Sigmoid colon (tissue), 7 donors: ENCODE results near the gene FAXDC2. TPM values are rescaled to one million over a fixed set of nuclear protein-coding genes. Genes with fewer than 3 reads are reported as not detected.
"Not testable (repeated sequence)": the region's sequence is repeated elsewhere in the genome, so short reads cannot be mapped to it uniquely, and the experiment has no call there.

ENCODE experiments used
- DNase-seq: peaks from one replicate; pipeline ENCODE4 v3.0.0-alpha.2; 2019
- H3K27ac ChIP-seq, 4 donors: fragments of 200-600 bp; sonication (generic); one replicate each; pipeline ENCODE4 v1.5.1; 2016 to 2019; ENCODE audit warnings: mild to moderate bottlenecking in 1 of 4
- H3K27me3 ChIP-seq, 3 donors: fragments of 200-600 bp; sonication (generic); one replicate each; pipeline ENCODE4 v1.5.1; 2019; ENCODE audit warnings: mild to moderate bottlenecking in 1 of 3
- H3K36me3 ChIP-seq, 4 donors: fragments of 200-600 bp; sonication (generic); one replicate each; pipeline ENCODE4 v1.5.1; 2016 to 2019
- H3K4me1 ChIP-seq, 4 donors: fragments of 200-600 bp; sonication (generic); one replicate each; pipeline ENCODE4 v1.5.1; 2017 to 2019
- H3K4me3 ChIP-seq, 4 donors: fragments of 200-600 bp; sonication (generic); one replicate each; pipeline ENCODE4 v1.5.1; 2017 to 2019; ENCODE audit warnings: mild to moderate bottlenecking in 2 of 4, moderate library complexity in 1 of 4
- H3K9me3 ChIP-seq, 4 donors: fragments of 200-600 bp in 3 of 4; sonication (generic) in 3 of 4; one replicate each; pipeline versions ENCODE4 v1.5.1 to v1.6.1; 2013 to 2019
- CTCF ChIP-seq, 4 experiments: fragments of 450-650 bp in 3 of 4; fragments of 200-600 bp in 1 of 4; IDR thresholded peaks; one replicate each; pipeline ENCODE4 v1.5.1; 2016 to 2019; ENCODE audit warnings: antibody characterized with exemption in 4 of 4, mild to moderate bottlenecking in 3 of 4, moderate library complexity in 2 of 4
- EP300 ChIP-seq, 4 donors: sonication (generic); formaldehyde crosslinking; IDR thresholded peaks; one replicate each; pipeline ENCODE4 v1.6.1; 2017; ENCODE audit warnings: antibody characterized with exemption in 4 of 4
- POLR2A ChIP-seq, 2 donors: fragments of 450-650 bp; IDR thresholded peaks; one replicate each; pipeline ENCODE4 v1.6.1; 2016; ENCODE audit warnings: antibody characterized with exemption in 2 of 2, mild to moderate bottlenecking in 2 of 2, moderate library complexity in 2 of 2
- POLR2AphosphoS5 ChIP-seq, 4 donors: sonication (generic); formaldehyde crosslinking; IDR thresholded peaks; one replicate each; pipeline ENCODE4 v1.6.1; 2017; ENCODE audit warnings: antibody characterized with exemption in 4 of 4
- WGBS, 2 donors: extraction: QIAGEN DNeasy Blood & Tissue Kit; methylation state at CpG; one replicate each; pipeline ENCODE4 v1.1.7; 2013; 5-methylcytosine and 5-hydroxymethylcytosine counted together
- intact Hi-C: fragments of 100-400 bp; cut with DNase I; formaldehyde crosslinking; loops from one replicate; pipeline ENCODE4 v1.15.1; 2023
- polyA plus RNA-seq, 3 donors: library from polyadenylated mRNA; stranded (reverse); fragments of 200-250 nt; gene quantifications; one replicate each; pipeline ENCODE4 v1.2.3, GENCODE V29; 2013
- total RNA-seq, 4 donors: library from RNA; depleted of rRNA; stranded (reverse); fragments of >200 nt; gene quantifications; one replicate each; pipeline ENCODE4 v1.1.0, GENCODE V29; 2016
- donor health status: healthy with polysubstance abuse.
- donor health status: Bipolar disorder and iron deficiency.
- donor health status: healthy.

Gene FAXDC2
- total and polyA plus RNA-seq, 7 donors, result 13.3 to 118 (median 67.3) TPM

GRCh38 chr5:154836225-154836624 is 14.2 kb downstream of the FAXDC2 start:
- WGBS, 2 donors, result 88 to 89% methylated on average over 6 of the region's 6 CpGs
- DNase-seq, result no peak
- Histone ChIP-seq H3K36me3 (peaks cover 0 to 28% (median 0%) of the 10 kb centered on the region in 4 donors), H3K27me3 (no peaks in the 10 kb centered on the region), H3K4me1 (peaks cover 0 to 46% (median 32%) of the 10 kb centered on the region in 4 donors), H3K4me3 (no peak overlapping the region), H3K9me3 (no peaks in the 10 kb centered on the region), H3K27ac (peak overlapping the region; percentile 47 to 88 (median 84))
- intact Hi-C loops, result no loop called here
- no peak for TF ChIP-seq POLR2AphosphoS5 (IDR thresholded peaks at IDR 0.05)
- TF ChIP-seq CTCF (IDR thresholded peaks at IDR 0.05), result no peak
- TF ChIP-seq EP300 (IDR thresholded peaks at IDR 0.05), result no peak
- no peak for TF ChIP-seq POLR2A (IDR thresholded peaks at IDR 0.05)

- Histone ChIP-seq H3K27ac (peak overlapping the region; percentile 47 to 88 (median 84)), H3K4me1 (peaks cover 0 to 46% (median 29%) of the 10 kb centered on the region in 4 donors), H3K36me3 (peaks cover 0 to 34% (median 4%) of the 10 kb centered on the region in 4 donors), H3K4me3 (peak overlapping the region in 3 of 4 donors; percentile 38 to 44 (median 42))
- H3K27me3 ChIP-seq, DNase-seq, H3K9me3 ChIP-seq, intact Hi-C loops: not testable (repeated sequence)
- 26 to 88% methylated on average over 9 of the region's 9 CpGs for WGBS, 2 donors
Observed at GRCh38 chr5:154835701-154836052, 14.7 kb downstream of the FAXDC2 start.

- peaks cover 11 to 50% (median 19%) of the 10 kb centered on the region in 4 donors for H3K36me3 ChIP-seq
- peaks cover 0 to 46% (median 29%) of the 10 kb centered on the region in 4 donors for H3K4me1 ChIP-seq
- no peaks in the 10 kb centered on the region for H3K9me3 ChIP-seq
- TF ChIP-seq POLR2AphosphoS5 (IDR thresholded peaks at IDR 0.05) (no peak), POLR2A (IDR thresholded peaks at IDR 0.05) (no peak), CTCF (IDR thresholded peaks at IDR 0.05) (no peak), EP300 (IDR thresholded peaks at IDR 0.05) (no peak)
- intact Hi-C loops, result no loop called here
- H3K4me3 ChIP-seq, result peak overlapping the region in 3 of 4 donors; percentile 38 to 44 (median 42)
- H3K27ac ChIP-seq, result peak overlapping the region in 3 of 4 donors; percentile 82 to 88 (median 85)
- no peak for DNase-seq
- 76 to 84% methylated on average over 1 of the region's 1 CpG for WGBS, 2 donors
- no peaks in the 10 kb centered on the region for H3K27me3 ChIP-seq
Observed at GRCh38 chr5:154834053-154834452, 16.4 kb downstream of the FAXDC2 start.

- H3K4me3 ChIP-seq, DNase-seq, H3K27me3 ChIP-seq, H3K9me3 ChIP-seq, intact Hi-C loops: not testable (repeated sequence)
- H3K36me3 ChIP-seq, result peaks cover 16 to 53% (median 20%) of the 10 kb centered on the region in 4 donors
- peak overlapping the region in 3 of 4 donors; percentile 82 to 88 (median 85) for H3K27ac ChIP-seq
- WGBS, 2 donors, result 97 to 98% methylated on average over 3 of the region's 3 CpGs
- H3K4me1 ChIP-seq, result peaks cover 0 to 41% (median 26%) of the 10 kb centered on the region in 4 donors
Observed at GRCh38 chr5:154832804-154833203, 17.6 kb downstream of the FAXDC2 start.

GRCh38 chr5:154831451-154831850 is 19.0 kb downstream of the FAXDC2 start:
- Histone ChIP-seq H3K9me3 (no peaks in the 10 kb centered on the region), H3K27ac (peak overlapping the region in 3 of 4 donors; percentile 82 to 88 (median 85)), H3K4me1 (peaks cover 0 to 38% (median 21%) of the 10 kb centered on the region in 4 donors), H3K27me3 (no peaks in the 10 kb centered on the region), H3K4me3 (no peak overlapping the region), H3K36me3 (peaks cover 16 to 54% (median 20%) of the 10 kb centered on the region in 4 donors)
- intact Hi-C loops, result no loop called here
- 89 to 91% methylated on average over 7 of the region's 7 CpGs for WGBS, 2 donors
- DNase-seq, result peak; percentile 52
- TF ChIP-seq POLR2AphosphoS5 (IDR thresholded peaks at IDR 0.05) (no peak), EP300 (IDR thresholded peaks at IDR 0.05) (no peak), POLR2A (IDR thresholded peaks at IDR 0.05) (no peak)

- intact Hi-C loops, result no loop called here
- peaks cover 16 to 62% (median 20%) of the 10 kb centered on the region in 4 donors for H3K36me3 ChIP-seq
- no peak for DNase-seq
- H3K27ac ChIP-seq, result peak overlapping the region in 2 of 4 donors; percentile 5 to 17
- no peaks in the 10 kb centered on the region for H3K9me3 ChIP-seq
- no peak for TF ChIP-seq POLR2A (IDR thresholded peaks at IDR 0.05)
- TF ChIP-seq CTCF (IDR thresholded peaks at IDR 0.05), result no peak
- TF ChIP-seq POLR2AphosphoS5 (IDR thresholded peaks at IDR 0.05), result no peak
- no peak for TF ChIP-seq EP300 (IDR thresholded peaks at IDR 0.05)
- no peak overlapping the region for H3K4me3 ChIP-seq
- no peaks in the 10 kb centered on the region for H3K27me3 ChIP-seq
- WGBS, 2 donors, result 93 to 94% methylated on average over 4 of the region's 4 CpGs
- peaks cover 0 to 30% (median 16%) of the 10 kb centered on the region in 4 donors for H3K4me1 ChIP-seq
Observed at GRCh38 chr5:154830596-154830995, 19.8 kb downstream of the FAXDC2 start.
